Lung microvascular endothelial cell (primary cell): ENCODE data around the gene CCDC127. TPM values are rescaled to one million over a fixed set of nuclear protein-coding genes. Genes with fewer than 3 reads are reported as not detected.

Source experiments
- DNase-seq, 2 donors: peaks; one replicate each; pipeline versions ENCODE4 v3.0.0 to v3.0.0-alpha.2; 2010; ENCODE audit warnings: low read depth in 2 of 2
- total RNA-seq: library from RNA; depleted of rRNA; stranded (reverse); fragments of >200 nt; gene quantifications from 2 replicates; pipeline ENCODE4 v1.2.1, GENCODE V29; 2014

The CCDC127 gene
- total RNA-seq, 1 donor from 2014 or later = 4.8 TPM

GRCh38 chr5:190366-191035 is 27.5 kb downstream of the CCDC127 start:
- no peak for DNase-seq

GRCh38 chr5:189976-190365 is 28.0 kb downstream of the CCDC127 start:
- no peak for DNase-seq

- no peak for DNase-seq
Measured at GRCh38 chr5:189486-189885, 28.5 kb downstream of the CCDC127 start.

GRCh38 chr5:188488-189481 is 29.2 kb downstream of the CCDC127 start:
- DNase-seq = peak; percentile 81 to 90

GRCh38 chr5:187617-188451 is 30.1 kb downstream of the CCDC127 start:
- no peak for DNase-seq

- DNase-seq = no peak
Measured at GRCh38 chr5:187042-187431, 30.9 kb downstream of the CCDC127 start.

- DNase-seq = peak; percentile 75 to 84
Measured at GRCh38 chr5:186091-187041, 31.6 kb downstream of the CCDC127 start.

GRCh38 chr5:185095-186070 is 32.6 kb downstream of the CCDC127 start:
- no peak for DNase-seq

GRCh38 chr5:184471-184870 is 33.5 kb downstream of the CCDC127 start:
- no peak for DNase-seq

GRCh38 chr5:182126-182525 is 35.8 kb downstream of the CCDC127 start:
- DNase-seq = no peak

- DNase-seq = no peak
Measured at GRCh38 chr5:181566-181965, 36.4 kb downstream of the CCDC127 start.

- no peak for DNase-seq
Measured at GRCh38 chr5:181160-181559, 36.8 kb downstream of the CCDC127 start.

- DNase-seq = no peak
Measured at GRCh38 chr5:180286-180918, 37.6 kb downstream of the CCDC127 start.

GRCh38 chr5:179401-179800 is 38.6 kb downstream of the CCDC127 start:
- no peak for DNase-seq

- DNase-seq = no peak
Measured at GRCh38 chr5:178110-178509, 39.8 kb downstream of the CCDC127 start.

- DNase-seq = no peak
Measured at GRCh38 chr5:176296-176823, 41.6 kb downstream of the CCDC127 start.

GRCh38 chr5:174876-175465 is 43.0 kb downstream of the CCDC127 start:
- DNase-seq = no peak

GRCh38 chr5:174291-174600 is 43.7 kb downstream of the CCDC127 start:
- no peak for DNase-seq
